NB4 (cell line): ENCODE data around the gene AFF1.

ENCODE experiments used
- MYC ChIP-seq: IDR thresholded peaks from 2 replicates; pipeline ENCODE4 v1.6.1; 2011; ENCODE audit warnings: low read depth, low read length
- POLR2A ChIP-seq: IDR thresholded peaks from 2 replicates; pipeline ENCODE4 v1.6.1; 2011; ENCODE audit warnings: mild to moderate bottlenecking; ENCODE audit not compliant: insufficient read length; ENCODE audit errors: extremely low read depth
- TF ChIP-seq, protein P1 (sequence below): IDR thresholded peaks from one replicate; pipeline ENCODE4 v1.5.1; 2012; ENCODE audit warnings: low read depth, low read length
- TF ChIP-seq, protein P2 (sequence below): IDR thresholded peaks from 2 replicates; pipeline ENCODE4 v1.6.1; 2011; ENCODE audit warnings: low read depth, low read length

DNA sequence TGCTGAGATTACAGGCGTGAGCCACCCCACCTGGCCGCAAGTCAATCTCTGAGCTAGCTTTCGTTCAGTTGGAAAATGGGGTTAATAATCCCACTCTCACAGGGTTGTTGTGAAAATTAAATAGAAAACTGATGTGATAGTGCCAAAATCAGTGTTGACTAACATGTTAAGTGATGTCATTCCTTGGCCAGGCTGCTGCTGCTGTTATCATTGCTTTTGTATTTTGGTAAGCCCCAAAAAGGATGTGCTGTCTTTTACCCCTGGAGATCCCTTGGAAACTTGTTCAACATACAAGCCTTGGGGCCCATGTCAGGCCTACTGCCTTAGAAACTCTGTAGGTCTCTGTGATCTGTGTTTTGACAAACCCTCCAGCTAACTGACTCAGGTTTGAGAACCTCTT, 106.3 kb downstream of the AFF1 start:
- TF ChIP-seq, protein P1, sequence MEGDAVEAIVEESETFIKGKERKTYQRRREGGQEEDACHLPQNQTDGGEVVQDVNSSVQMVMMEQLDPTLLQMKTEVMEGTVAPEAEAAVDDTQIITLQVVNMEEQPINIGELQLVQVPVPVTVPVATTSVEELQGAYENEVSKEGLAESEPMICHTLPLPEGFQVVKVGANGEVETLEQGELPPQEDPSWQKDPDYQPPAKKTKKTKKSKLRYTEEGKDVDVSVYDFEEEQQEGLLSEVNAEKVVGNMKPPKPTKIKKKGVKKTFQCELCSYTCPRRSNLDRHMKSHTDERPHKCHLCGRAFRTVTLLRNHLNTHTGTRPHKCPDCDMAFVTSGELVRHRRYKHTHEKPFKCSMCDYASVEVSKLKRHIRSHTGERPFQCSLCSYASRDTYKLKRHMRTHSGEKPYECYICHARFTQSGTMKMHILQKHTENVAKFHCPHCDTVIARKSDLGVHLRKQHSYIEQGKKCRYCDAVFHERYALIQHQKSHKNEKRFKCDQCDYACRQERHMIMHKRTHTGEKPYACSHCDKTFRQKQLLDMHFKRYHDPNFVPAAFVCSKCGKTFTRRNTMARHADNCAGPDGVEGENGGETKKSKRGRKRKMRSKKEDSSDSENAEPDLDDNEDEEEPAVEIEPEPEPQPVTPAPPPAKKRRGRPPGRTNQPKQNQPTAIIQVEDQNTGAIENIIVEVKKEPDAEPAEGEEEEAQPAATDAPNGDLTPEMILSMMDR: no peak
- TF ChIP-seq MYC (no peak), POLR2A (no peak)
- TF ChIP-seq, protein P2, sequence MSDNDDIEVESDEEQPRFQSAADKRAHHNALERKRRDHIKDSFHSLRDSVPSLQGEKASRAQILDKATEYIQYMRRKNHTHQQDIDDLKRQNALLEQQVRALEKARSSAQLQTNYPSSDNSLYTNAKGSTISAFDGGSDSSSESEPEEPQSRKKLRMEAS: no peak
